HG03175 (cell line): Measurements from ENCODE around the gene AKAP5.

ENCODE experiments used
- ATAC-seq: cut with Tn5 transposase; IDR thresholded peaks from one replicate; pipeline ENCODE4 v1.9.1; 2021; ENCODE audit warnings: mild to moderate bottlenecking, moderate library complexity; ENCODE audit not compliant: unreplicated experiment

The AKAP5 gene, protein sequence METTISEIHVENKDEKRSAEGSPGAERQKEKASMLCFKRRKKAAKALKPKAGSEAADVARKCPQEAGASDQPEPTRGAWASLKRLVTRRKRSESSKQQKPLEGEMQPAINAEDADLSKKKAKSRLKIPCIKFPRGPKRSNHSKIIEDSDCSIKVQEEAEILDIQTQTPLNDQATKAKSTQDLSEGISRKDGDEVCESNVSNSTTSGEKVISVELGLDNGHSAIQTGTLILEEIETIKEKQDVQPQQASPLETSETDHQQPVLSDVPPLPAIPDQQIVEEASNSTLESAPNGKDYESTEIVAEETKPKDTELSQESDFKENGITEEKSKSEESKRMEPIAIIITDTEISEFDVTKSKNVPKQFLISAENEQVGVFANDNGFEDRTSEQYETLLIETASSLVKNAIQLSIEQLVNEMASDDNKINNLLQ

DNA sequence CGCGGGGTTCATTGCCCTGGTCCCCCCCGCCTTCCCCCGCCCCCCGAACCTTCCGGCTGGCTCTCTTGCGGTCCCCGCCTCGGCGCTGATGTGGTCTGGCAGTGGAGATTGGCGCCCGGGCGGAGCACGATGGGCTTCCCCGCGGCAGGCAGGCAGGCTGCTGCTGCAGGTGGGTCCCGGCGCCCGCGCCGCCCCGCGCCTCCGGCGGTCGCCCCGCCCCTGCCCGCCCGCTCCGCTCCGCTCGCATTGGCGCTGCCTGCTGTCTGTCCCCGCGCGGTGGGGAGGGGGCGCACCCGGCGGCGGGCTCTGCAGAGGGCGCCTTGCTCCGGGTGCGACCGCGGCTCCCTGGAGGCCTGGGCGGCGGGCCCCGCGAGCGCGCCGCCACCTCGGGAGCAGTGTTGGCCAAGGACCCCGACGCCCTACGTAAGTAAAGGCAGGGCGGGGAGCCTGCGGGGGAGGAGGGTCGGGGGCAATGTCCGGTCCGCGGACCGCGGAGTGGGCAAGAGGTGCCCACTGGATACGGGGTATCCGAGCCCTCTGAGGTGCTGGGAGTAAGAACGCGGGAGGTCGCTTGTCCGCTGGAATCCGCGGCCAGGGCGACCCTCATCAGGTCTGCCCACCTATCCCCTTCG lies at the start of gene AKAP5:
AKAP5 (plus strand) TSS at position 309 of the 632 bp plus-strand sequence. CDS start 2,896 bp downstream, outside the sequence.
- ATAC-seq = peak; percentile 54

DNA sequence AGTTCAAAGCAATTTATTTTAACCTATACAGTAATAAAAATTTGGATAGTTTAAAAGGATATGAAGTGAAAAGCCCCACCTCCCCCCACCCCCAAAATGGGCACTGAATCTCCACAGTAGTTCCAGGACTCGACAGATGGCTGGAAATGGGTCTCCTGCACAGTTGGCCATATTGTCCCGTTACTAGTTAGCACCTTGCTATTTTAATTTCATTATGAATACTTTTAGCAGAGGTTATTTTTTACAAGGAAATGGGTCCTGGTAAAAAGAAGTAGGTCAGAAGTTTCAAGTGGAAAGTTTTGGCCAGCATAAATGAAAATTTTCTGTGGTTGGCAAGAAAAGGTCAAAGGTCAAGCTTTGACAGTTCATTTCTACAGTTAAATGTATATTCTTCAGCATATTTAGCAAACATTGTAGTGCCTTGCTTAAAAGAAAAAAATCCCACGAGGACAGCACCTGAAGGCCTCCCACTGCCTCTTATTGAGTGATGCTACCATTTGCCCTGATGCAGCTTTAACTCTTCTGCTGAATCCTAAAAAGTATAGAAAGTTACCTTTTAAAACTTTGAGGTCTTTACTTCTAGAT lies 48.9 kb upstream of the AKAP5 start:
- ATAC-seq = no peak

DNA sequence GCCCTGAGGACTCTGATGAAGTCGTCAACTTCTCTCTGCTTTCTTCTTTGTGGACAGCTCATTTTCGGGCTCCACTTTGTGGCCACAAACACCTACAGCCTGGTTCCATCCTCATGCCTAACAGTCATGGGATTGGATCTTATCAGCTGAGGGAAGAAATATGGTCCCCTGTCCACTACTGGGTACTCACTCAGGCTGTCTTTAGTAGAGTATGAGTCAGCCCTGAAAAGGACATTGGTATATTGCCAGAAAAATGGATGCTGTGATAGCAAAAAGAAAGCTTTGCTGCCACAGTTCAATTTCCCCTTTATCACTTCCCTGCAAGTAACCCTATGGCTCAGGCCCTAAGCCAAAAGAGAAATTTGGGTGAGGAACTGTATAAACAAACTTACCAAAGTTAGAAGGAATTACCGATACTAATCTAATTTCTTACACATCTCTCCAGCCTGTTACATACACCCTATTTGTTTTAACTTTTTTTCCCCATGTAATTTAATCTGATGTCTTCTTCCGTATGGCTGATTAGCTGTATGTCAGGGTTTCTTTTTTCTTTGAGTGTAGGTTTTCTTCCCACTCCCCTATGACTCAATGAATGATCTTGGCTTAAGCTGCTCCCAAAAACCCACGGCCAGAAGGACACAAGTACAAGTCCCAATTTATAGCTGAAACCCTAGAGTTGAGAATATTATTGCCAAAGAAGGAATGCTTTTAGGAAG lies 48.1 kb upstream of the AKAP5 start:
- no peak for ATAC-seq

DNA sequence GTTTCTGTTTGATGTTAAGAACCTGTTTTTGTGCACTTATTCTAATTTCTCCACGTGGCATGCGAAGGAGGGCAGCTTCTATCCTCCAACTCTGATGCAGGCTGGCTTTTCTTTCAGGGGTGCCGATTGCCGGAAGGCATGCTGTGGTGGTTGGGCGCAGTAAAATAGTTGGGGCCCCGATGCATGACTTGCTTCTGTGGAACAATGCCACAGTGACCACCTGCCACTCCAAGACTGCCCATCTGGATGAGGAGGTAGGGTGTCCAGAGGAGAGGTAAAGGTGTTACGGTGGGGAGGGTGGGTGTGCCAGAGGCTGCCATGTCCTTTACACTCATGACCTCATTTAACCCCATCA lies 47.6 kb upstream of the AKAP5 start:
- ATAC-seq = no peak

DNA sequence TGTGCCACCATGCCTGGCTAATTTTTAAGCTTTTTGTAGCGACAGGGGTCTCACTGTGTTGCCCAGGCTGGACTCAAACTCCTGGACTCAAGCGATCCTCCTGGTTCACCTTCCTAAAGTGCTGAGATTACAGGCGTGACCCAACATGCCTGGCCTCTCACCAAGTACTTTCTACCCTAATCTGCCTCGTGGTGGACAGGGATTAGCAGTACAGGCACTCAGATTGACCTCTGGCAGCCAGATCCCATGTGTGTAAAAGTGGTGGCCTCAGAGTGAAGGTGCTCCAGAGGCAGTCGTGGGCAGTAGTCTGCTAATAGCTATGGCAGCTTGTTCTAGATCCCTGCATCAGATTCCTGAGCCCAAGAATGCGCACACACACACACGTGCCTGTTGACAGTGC lies 46.3 kb upstream of the AKAP5 start:
- no peak for ATAC-seq

DNA sequence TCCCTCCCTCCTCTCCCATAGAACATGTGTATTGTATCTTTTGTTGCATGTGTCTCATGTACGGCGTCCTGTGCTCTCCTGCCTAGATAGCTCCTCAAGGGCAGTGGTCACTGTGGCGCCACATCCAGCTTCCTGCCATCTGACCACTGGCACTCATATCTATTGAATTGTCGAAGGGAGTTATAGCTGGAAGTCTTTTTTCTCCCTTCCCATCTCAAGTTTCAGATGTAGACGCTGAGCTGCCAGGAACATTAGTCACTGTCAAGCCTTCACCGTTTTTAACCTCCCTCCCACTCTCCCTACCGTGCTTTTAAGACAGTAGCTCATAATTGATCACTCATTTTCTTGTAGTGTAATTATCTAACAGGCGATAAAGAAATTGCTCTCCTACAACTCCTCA lies 44.1 kb upstream of the AKAP5 start:
- ATAC-seq = no peak

DNA sequence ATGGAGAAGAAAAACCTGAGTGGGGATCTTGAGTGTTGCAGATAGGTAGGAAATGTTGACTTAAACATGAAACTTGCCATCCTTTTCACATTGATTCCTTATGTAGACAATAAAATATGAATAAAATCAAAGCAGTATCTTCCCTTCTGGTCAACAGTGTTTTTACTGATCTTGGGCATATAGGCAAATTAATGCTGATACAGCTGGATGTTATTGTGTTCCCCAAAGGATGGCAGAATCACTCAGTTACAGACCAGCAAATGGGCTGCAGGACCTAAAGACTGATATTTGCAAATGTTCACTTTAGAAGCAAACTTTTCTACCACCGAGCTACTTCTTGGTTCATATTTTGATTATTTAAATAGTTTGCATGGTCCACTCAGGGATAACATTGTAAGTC lies 43.3 kb upstream of the AKAP5 start:
- no peak for ATAC-seq

DNA sequence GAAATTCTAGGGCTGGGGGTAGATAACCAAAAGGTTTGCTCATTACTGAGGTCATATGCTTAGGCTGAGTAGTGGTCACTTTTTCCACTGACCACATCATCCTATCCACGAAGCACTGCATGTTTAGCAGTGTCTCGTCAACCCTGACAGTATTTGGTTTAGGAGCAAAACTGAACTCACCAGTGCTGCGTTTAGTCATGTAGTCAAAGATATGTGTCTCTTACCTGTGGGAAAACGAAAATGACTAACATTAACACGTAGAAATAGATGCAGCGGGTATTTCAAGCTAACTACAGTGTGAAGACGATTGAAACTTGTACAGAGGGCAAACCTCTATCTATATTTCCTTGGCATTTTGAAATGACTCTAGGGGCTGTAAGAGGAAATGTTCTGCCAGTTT lies 42.5 kb upstream of the AKAP5 start:
- no peak for ATAC-seq

DNA sequence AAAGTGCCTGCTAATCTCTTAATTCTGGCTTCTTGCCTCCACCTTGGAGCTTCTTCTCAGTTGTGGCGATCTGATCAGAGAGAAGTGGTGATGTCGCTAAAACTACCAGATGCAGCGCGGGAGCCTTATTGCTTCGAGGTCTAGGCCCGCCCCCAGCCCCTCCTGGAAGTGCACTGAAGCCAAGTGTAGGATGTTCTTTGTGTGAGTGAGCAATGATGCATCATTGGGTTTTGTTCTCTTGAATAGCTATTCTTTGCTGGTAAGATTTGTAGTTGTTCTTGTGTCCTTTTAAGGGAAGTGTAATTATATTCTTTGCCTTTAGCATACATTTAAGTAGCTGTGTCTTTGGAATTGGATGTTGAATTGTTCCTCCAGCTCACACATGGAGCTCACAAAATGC lies 41.3 kb upstream of the AKAP5 start:
- no peak for ATAC-seq

DNA sequence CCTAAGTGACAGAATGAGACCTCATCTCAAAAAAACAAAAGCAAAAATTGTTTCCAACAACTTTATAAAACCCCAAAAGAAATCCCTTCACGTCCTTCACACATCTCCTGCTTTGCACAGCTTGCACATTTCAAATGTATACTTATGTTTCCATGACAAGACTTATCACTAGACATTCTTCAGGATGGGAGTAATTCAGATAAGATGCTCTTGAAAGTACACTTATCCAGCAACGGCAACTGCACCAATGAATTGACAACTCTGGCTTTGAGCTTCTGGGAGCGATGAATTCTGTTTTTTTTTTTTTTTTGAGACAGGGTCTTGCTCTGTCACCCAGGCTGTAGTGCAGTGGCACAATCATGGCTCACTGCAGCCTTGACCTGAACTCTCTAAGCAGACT lies 30.8 kb upstream of the AKAP5 start:
- ATAC-seq = no peak

DNA sequence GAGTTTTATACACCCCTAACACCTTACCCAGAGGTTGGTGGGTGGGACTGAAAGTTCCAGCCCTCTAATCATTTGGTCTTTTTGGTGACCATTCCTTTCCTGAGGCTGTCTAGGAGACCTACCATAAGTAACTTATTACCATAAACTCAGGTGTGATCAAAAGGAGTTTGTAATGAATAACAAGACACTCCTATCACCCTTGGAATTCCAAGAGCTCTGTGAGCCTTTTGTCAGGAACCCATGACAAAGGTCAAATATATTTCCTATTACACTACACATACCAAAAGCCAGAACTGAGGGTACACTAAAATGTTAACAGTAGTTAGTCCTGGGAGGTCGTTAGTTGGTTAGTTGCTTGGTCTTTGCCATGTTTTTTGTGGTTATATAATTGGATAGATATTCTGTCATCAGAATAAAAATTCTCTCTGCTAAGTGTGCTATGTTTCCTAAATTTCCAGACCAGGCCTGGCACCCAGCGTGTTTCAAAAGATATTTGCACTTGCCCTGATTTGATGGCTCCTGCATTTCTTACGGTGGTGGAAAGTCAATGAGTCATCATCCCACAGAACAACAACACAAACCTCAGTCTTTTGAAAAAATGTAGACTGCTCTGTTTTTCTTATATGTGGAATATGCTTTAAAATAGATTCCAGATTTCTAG lies 27.0 kb upstream of the AKAP5 start:
- ATAC-seq = no peak

DNA sequence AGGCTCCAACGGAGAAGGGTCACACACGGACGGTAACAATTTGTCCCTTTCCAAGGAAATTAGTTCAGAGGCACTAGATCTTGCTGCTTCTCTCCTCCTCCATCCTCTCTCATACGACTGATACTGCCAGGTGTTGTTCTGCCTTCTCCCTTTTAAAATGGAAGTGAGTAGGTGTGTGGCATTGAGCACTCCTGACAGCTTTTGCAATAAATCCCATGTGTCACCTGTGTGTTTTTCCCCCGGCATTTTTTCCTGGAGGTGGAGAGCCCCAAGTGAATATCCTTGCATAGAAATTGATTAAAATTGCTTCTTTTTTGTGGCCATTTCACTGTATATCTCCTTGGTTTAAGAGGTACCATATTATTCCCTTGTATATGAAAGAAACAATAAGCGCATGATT lies 26.2 kb upstream of the AKAP5 start:
- ATAC-seq = no peak

DNA sequence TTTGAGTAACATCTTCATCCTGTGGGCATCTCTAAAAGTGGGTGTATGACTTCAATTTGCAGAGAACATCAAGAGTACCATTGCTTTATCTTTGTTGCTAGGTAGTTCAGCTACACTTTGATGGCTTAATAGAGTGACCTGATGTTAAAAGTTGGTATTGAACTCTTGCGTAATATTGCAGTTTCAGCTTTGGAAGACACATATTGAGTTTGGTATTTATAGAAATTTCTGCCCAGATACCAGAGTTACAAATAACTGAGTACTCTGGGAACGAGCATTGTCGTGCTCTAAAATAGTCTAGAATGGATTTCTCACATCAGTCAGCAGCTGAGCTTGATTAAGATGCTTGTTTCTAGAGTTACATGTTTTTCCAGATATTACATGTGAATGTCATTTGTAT lies 24.8 kb upstream of the AKAP5 start:
- no peak for ATAC-seq

DNA sequence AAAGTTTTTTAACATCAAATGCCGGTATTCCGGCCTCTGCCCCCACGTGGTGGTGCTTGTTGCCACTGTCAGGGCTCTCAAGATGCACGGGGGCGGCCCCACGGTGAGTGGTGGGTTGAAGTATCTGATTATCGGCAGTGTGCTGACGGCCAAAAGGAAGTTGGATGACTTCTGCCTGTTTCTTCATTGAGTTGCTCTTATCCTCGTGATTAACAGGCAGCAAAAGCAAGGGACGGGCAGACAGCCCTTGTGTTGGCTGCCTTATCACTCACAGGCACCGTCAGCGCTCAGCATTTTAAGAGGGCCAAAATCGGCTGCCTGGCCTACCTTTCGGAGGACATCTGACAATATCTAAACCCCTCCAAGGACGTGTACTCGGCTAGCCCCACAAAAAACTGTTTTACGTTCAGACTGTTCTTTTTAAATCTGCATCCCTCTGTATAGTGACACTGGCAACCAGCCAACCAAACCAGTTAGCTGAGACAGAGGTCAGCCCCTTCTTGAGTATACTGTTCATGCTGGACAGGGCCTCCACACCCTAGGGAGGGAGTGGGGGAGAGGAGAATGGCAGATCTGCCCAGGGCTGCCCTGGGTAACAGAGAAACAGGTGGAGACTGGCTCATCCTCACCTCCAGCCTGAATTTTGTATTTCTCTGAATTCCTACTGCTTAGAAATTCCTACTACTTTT lies 22.9 kb upstream of the AKAP5 start:
- ATAC-seq = no peak

DNA sequence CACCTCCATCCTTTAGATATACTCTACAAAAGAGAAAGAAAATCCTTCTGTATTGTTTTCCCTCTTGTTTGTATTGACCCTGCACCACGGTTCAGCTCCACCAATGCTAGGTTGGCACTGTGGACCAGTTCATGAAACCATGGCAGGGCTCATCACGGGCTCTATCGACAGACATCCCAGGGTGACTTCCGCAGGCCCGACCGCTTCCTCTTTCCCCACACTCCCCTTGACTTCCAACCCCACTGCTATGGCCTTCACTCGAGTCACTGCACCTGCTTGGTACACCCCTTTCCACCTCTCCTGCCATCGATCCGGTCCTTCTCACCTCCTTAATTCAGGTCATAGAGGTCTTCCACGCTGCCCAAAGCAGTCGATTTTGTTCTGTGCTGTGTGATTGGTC lies 21.2 kb upstream of the AKAP5 start:
- ATAC-seq = no peak

DNA sequence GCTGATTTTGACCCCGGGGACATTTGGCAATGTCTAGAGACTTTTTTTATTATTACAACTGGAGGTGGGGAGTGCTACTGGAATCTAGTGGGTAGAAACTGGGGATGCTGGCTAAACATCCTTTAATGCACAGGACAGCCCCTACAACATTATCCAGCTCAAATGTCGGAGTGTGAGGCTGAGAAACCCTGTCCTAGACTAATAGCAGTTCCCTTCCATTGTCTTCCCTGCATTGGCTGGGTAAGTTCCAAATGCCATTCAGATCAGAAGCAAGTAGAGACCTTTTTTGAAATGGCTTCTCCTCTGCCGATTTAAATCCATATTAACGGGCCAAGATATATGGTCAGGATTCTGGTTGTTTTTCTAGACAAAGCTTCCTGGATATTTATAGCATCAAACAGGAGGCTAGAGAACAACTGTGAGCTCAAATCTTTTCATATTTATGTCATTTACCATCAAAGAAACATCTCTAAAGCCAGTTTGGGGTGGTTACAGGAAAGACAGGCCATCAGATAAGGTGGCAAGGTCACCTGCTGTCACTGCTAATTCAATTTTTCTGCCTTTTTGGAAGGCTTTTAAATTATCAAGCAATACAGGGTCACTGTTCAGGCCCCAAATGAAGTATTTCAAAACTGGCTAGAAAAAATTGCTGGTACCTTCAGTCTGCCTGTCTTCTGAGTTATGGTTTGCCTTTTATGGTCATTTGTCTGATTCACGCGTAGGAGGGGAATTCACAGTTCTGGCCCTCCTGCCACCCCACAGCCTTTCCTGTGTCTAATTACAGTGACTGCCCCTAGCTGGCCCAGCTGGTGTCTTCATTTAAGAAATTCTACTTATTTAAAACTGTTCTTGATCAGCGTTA lies 20.1 kb upstream of the AKAP5 start:
- ATAC-seq = peak; percentile 97

DNA sequence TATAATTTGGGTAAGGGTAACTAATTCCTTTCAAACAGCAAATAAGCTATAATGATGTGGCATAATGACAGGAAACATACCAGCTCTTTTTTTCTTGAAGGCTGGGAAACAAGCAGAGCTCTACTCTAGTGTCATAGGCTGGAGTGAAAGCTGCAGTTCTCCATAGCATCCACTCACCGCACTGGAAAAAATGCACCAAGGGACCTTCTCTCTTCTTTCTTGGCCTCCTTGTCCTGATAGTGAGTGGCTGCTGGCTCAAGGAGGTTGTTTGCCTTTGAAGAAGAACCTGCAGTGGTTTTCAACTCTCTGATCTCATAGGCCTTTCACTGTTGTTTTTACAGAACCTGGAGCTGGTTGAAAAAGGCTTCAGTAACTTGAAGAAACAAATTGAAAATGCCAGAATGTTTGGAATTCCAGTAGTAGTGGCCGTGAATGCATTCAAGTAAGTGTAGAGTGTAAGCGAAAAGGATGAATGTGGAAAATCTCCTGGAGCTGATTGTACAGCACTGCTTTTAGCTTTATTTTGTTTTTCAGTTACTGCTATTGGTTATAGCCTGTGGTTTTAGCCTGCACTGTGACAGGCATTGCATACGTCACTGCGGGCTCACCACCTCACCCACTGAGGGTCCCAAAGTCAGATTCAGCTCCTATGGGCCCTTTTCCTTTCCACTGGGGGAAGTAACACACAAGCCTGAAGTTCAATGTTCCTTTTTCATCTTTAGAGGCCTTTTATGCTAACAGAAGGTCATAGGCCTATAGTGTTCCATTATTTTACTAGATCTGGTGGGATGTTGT lies 17.2 kb upstream of the AKAP5 start:
- no peak for ATAC-seq

DNA sequence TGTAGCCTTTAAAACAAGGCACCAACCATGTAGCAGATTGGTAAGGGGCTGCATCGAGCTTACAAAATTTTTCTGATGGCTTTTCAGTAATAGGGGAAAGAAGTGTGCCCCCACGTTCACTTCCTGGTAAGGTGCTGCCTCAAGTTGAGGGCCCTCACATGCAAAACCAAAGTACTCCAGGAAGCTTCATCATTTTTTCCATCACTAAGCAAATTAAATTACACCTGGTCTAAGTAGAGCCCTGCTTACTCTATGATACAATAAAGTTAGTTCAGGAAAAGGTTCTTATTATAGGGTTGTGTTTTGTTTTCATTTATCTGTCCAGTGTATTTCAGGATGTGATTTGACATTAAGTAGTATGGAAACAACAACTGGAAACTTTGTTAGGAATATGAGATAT lies 15.0 kb upstream of the AKAP5 start:
- no peak for ATAC-seq

DNA sequence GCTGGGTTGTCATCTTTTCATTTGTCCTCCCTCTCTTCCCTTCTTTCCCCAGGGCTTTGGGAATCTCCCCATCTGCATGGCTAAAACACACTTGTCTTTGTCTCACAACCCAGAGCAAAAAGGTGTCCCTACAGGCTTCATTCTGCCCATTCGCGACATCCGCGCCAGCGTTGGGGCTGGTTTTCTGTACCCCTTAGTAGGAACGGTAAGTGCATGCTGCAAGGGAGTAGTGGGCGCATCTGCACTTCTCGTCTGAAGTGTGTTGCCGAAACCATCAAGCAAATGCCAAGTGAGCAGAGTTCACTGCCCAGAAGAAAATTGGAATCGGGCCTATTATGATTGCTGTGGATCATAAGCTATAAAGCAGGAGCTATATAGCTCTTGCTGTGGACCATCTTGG lies 10.6 kb upstream of the AKAP5 start:
- ATAC-seq = no peak
